ENCODE data around the gene AWAT2. TPM values are rescaled to one million over a fixed set of nuclear protein-coding genes. Genes with fewer than 3 reads are reported as not detected.

The AWAT2 gene
- total RNA-seq, 1 donor: not detected

GRCh38 chrX:70042399-70043371 lies 7.1 kb downstream of the AWAT2 start:
- no peak for TF ChIP-seq CTCF (IDR thresholded peaks at IDR 0.05; ENCODE audit: insufficient read depth, low read depth, low read length)
- H3K4me3 ChIP-seq (ENCODE audit: low read depth, low read length): no peak overlapping the region
- no peak for DNase-seq (ENCODE audit: low read depth)

- no peak for TF ChIP-seq CTCF (IDR thresholded peaks at IDR 0.05; ENCODE audit: insufficient read depth, low read depth, low read length)
- DNase-seq (ENCODE audit: low read depth): no peak
- H3K4me3 ChIP-seq (ENCODE audit: low read depth, low read length): no peak overlapping the region
Observed at GRCh38 chrX:70041993-70042392, 7.7 kb downstream of the AWAT2 start.

GRCh38 chrX:70039758-70040157 lies 10.0 kb downstream of the AWAT2 start:
- no peak for DNase-seq (ENCODE audit: low read depth)
- TF ChIP-seq CTCF (IDR thresholded peaks at IDR 0.05; ENCODE audit: insufficient read depth, low read depth, low read length): no peak
- H3K4me3 ChIP-seq (ENCODE audit: low read depth, low read length): no peak overlapping the region

GRCh38 chrX:70038951-70039350 lies 10.8 kb downstream of the AWAT2 start:
- H3K4me3 ChIP-seq (ENCODE audit: low read depth, low read length): no peak overlapping the region
- DNase-seq (ENCODE audit: low read depth): no peak
- TF ChIP-seq CTCF (IDR thresholded peaks at IDR 0.05; ENCODE audit: insufficient read depth, low read depth, low read length): no peak

- no peak overlapping the region for H3K4me3 ChIP-seq (ENCODE audit: low read depth, low read length)
- no peak for DNase-seq (ENCODE audit: low read depth)
- no peak for TF ChIP-seq CTCF (IDR thresholded peaks at IDR 0.05; ENCODE audit: insufficient read depth, low read depth, low read length)
Observed at GRCh38 chrX:70038515-70038914, 11.2 kb downstream of the AWAT2 start.

GRCh38 chrX:70034646-70035045 lies 15.1 kb downstream of the AWAT2 start:
- no peak overlapping the region for H3K4me3 ChIP-seq (ENCODE audit: low read depth, low read length)
- no peak for TF ChIP-seq CTCF (IDR thresholded peaks at IDR 0.05; ENCODE audit: insufficient read depth, low read depth, low read length)
- no peak for DNase-seq (ENCODE audit: low read depth)
